ENCODE measurements around the gene ATP8A2. TPM values are rescaled to one million over a fixed set of nuclear protein-coding genes. Genes with fewer than 3 reads are reported as not detected.

ATP8A2 gene
- total and polyA plus RNA-seq, 9 of the 15 experiments (the other 6 are each of a cell fraction or from before 2014, with no cell fraction given) = under 0.01 to 0.33 (median 0.06) TPM; not detected in 4

DNA sequence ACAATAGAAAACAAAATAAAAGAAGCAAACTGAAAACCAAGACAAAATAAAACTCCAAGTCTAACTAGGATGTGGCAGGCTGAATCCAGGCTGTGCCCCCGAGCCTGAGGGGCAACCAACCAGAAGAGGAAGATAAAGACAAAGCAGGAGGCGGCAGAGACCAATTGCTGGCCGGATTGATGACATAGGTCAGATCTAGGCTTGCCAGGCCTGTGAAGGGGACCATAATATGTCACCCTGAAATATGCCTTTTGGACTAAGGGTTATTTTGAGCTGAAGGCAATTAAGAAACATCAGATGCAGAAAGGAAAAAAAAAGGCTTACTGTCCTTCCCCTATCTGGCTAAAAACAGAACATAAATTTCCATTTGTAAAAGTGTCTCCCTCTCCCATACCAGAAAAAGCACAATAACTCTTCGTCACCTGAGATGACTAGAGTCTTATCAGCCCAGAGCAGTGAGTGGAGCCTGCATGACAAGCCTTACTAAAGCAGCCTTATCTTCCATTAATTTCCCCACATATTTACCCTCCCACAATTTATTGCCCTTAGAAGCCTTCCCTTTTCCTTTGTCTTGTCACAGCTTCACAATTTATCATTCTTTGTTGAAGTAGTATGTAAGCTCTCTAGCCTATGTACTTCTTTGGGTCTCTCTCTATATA is 22.8 kb downstream of the ATP8A2 start (continued):
- TF ChIP-seq, protein P1, sequence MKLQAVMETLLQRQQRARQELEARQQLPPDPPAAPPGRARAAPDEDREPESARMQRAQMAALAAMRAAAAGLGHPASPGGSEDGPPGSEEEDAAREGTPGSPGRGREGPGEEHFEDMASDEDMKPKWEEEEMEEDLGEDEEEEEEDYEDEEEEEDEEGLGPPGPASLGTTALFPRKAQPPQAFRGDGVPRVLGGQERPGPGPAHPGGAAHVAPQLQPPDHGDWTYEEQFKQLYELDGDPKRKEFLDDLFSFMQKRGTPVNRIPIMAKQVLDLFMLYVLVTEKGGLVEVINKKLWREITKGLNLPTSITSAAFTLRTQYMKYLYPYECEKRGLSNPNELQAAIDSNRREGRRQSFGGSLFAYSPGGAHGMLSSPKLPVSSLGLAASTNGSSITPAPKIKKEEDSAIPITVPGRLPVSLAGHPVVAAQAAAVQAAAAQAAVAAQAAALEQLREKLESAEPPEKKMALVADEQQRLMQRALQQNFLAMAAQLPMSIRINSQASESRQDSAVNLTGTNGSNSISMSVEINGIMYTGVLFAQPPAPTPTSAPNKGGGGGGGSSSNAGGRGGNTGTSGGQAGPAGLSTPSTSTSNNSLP (IDR thresholded peaks at IDR 0.05; ENCODE audit: borderline replicate concordance, low read depth, low read length) = peak; percentile 100
- no peak for TF ChIP-seq ZNF75A (CRISPR knock-in tag; IDR thresholded peaks at IDR 0.05)
- TF ChIP-seq, protein P2, sequence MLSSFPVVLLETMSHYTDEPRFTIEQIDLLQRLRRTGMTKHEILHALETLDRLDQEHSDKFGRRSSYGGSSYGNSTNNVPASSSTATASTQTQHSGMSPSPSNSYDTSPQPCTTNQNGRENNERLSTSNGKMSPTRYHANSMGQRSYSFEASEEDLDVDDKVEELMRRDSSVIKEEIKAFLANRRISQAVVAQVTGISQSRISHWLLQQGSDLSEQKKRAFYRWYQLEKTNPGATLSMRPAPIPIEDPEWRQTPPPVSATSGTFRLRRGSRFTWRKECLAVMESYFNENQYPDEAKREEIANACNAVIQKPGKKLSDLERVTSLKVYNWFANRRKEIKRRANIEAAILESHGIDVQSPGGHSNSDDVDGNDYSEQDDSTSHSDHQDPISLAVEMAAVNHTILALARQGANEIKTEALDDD (IDR thresholded peaks at IDR 0.05) = peak; percentile 51; the same call in 1 of the 2 replicates
- peak; percentile 83 for TF ChIP-seq MAFG (tag; conservative IDR thresholded peaks at IDR 0.05)
- peak; percentile 79; the same call in 1 of the 2 replicates for TF ChIP-seq MTA3 (IDR thresholded peaks at IDR 0.05; ENCODE audit: borderline replicate concordance)
- TF ChIP-seq TEAD4 (IDR thresholded peaks at IDR 0.05; ENCODE audit: low read length) = peak; percentile 98
- no peak for TF ChIP-seq TEAD4 (CRISPR knock-in tag; IDR thresholded peaks at IDR 0.05; ENCODE audit: borderline replicate concordance)
- peak; percentile 74 for TF ChIP-seq BCOR (IDR thresholded peaks at IDR 0.05)
- TF ChIP-seq RBM39 (optimal IDR thresholded peaks at IDR 0.05; ENCODE audit: low read depth, low read length) = no peak
- peak; percentile 85 for TF ChIP-seq JUND (IDR thresholded peaks at IDR 0.05; ENCODE audit: borderline replicate concordance, low read depth, low read length)
- peak; percentile 82; the same call in 2 of the 3 replicates for TF ChIP-seq JUND (tag; IDR thresholded peaks at IDR 0.05; ENCODE audit: borderline replicate concordance, low read depth, low read length)
- TF ChIP-seq EP400 (IDR thresholded peaks at IDR 0.05) = peak; percentile 47; the same call in 1 of the 2 replicates
- peak; percentile 98 for TF ChIP-seq NBN (IDR thresholded peaks at IDR 0.05; ENCODE audit: low read depth)
- TF ChIP-seq RBM25 (IDR thresholded peaks at IDR 0.05; ENCODE audit: low read depth, low read length, severe bottlenecking) = no peak
- peak; percentile 99 for TF ChIP-seq ARID1B (IDR thresholded peaks at IDR 0.05)
- TF ChIP-seq, protein P3, sequence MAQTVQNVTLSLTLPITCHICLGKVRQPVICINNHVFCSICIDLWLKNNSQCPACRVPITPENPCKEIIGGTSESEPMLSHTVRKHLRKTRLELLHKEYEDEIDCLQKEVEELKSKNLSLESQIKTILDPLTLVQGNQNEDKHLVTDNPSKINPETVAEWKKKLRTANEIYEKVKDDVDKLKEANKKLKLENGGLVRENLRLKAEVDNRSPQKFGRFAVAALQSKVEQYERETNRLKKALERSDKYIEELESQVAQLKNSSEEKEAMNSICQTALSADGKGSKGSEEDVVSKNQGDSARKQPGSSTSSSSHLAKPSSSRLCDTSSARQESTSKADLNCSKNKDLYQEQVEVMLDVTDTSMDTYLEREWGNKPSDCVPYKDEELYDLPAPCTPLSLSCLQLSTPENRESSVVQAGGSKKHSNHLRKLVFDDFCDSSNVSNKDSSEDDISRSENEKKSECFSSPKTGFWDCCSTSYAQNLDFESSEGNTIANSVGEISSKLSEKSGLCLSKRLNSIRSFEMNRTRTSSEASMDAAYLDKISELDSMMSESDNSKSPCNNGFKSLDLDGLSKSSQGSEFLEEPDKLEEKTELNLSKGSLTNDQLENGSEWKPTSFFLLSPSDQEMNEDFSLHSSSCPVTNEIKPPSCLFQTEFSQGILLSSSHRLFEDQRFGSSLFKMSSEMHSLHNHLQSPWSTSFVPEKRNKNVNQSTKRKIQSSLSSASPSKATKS (CRISPR knock-in tag; IDR thresholded peaks at IDR 0.05) = no peak
- TF ChIP-seq GATAD2B (IDR thresholded peaks at IDR 0.05; ENCODE audit: borderline replicate concordance) = peak; percentile 21; the same call in 1 of the 2 replicates
- peak; percentile 23 to 74; a peak in 2 of 4 replicates for TF ChIP-seq MLLT1 (IDR thresholded peaks at IDR 0.05)
- no peak for TF ChIP-seq SRSF7 (optimal IDR thresholded peaks at IDR 0.05; ENCODE audit: low read depth, low read length)
- TF ChIP-seq, protein P4, sequence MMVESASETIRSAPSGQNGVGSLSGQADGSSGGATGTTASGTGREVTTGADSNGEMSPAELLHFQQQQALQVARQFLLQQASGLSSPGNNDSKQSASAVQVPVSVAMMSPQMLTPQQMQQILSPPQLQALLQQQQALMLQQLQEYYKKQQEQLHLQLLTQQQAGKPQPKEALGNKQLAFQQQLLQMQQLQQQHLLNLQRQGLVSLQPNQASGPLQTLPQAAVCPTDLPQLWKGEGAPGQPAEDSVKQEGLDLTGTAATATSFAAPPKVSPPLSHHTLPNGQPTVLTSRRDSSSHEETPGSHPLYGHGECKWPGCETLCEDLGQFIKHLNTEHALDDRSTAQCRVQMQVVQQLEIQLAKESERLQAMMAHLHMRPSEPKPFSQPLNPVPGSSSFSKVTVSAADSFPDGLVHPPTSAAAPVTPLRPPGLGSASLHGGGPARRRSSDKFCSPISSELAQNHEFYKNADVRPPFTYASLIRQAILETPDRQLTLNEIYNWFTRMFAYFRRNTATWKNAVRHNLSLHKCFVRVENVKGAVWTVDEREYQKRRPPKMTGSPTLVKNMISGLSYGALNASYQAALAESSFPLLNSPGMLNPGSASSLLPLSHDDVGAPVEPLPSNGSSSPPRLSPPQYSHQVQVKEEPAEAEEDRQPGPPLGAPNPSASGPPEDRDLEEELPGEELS (CRISPR knock-in tag; IDR thresholded peaks at IDR 0.05; ENCODE audit: borderline replicate concordance) = no peak

All from K562 (cell line).